OCI-LY3 (cell line): ENCODE data around the gene RPL5.

Source experiments
- H2AFZ ChIP-seq: fragments of 200-600, 300-600 bp; shearing (Covaris generic); 2 replicates; pipeline ENCODE4 v1.6.0; 2014; ENCODE audit warnings: antibody characterized with exemption, low read depth, low read length
- H3K27ac ChIP-seq: fragments of 200-600, 300-600 bp; sonication (generic); 2 replicates; pipeline ENCODE4 v1.5.1; 2014; ENCODE audit warnings: mild to moderate bottlenecking, low read length, moderate library complexity, mixed read lengths
- H3K27me3 ChIP-seq: fragments of 200-600, 300-600 bp; sonication (generic); 2 replicates; pipeline ENCODE4 v1.6.1; 2014; ENCODE audit warnings: low read depth, low read length, mixed read lengths
- H3K36me3 ChIP-seq: fragments of 200-600, 300-600 bp; sonication (generic); replicated peaks from 2 replicates; pipeline ENCODE3; 2014; ENCODE audit warnings: low read depth, low read length, mixed read lengths
- H3K4me1 ChIP-seq: fragments of 300-600, 200-600 bp; sonication (generic); 2 replicates; pipeline ENCODE4 v1.6.1; 2014; ENCODE audit warnings: low read length, mixed read lengths
- H3K4me2 ChIP-seq: fragments of 200-600, 300-600 bp; sonication (generic); 2 replicates; pipeline ENCODE4 v1.6.1; 2014; ENCODE audit warnings: low read length, mixed read lengths
- H3K4me3 ChIP-seq: fragments of 300-600, 200-600 bp; sonication (generic); 2 replicates; pipeline ENCODE4 v1.5.1; 2014; ENCODE audit warnings: antibody characterized with exemption, mild to moderate bottlenecking, low read length, moderate library complexity
- H3K79me2 ChIP-seq: fragments of 300-600, 200-600 bp; shearing (Covaris generic); 2 replicates; pipeline ENCODE4 v1.6.1; 2014; ENCODE audit warnings: mild to moderate bottlenecking, low read length, mixed read lengths
- H3K9ac ChIP-seq: fragments of 300-600, 200-600 bp; shearing (Covaris generic); 2 replicates; pipeline ENCODE4 v1.6.0; 2014; ENCODE audit warnings: mild to moderate bottlenecking, low read length, moderate library complexity
- H3K9me3 ChIP-seq: fragments of 200-600, 300-600 bp; shearing (Covaris generic); 2 replicates; pipeline ENCODE4 v1.6.1; 2014; ENCODE audit warnings: low read length, mixed read lengths; ENCODE audit not compliant: insufficient read depth
- H4K20me1 ChIP-seq: fragments of 200-600, 300-600 bp; sonication (generic); 2 replicates; pipeline ENCODE4 v1.6.1; 2016; ENCODE audit warnings: low read length, mixed read lengths; ENCODE audit not compliant: insufficient read depth
- CTCF ChIP-seq: fragments of 200-600, 300-600 bp; sonication (generic); IDR thresholded peaks from 2 replicates; pipeline ENCODE4 v1.5.1; 2014; ENCODE audit warnings: antibody characterized with exemption, low read length, low read depth
- EZH2phosphoT487 ChIP-seq: fragments of 200-600 bp; shearing (Covaris generic); IDR thresholded peaks from 2 replicates; pipeline ENCODE4 v1.6.1; 2018; ENCODE audit warnings: antibody characterized with exemption, mixed run types, low read depth

The RPL5 gene

GRCh38 chr1:92872719-92873118, 40.9 kb downstream of the RPL5 start:
- Histone ChIP-seq H3K36me3 (peaks cover 19% of the 10 kb centered on the region), H3K4me2 (no peak overlapping the region), H4K20me1 (peaks cover 8% of the 10 kb centered on the region; the same call in 1 of the 2 replicates), H3K4me1 (peaks cover 13% of the 10 kb centered on the region), H2AFZ (no peak overlapping the region), H3K79me2 (peaks cover 9% of the 10 kb centered on the region; the same call in 1 of the 2 replicates), H3K9ac (no peak overlapping the region), H3K27ac (no peak overlapping the region), H3K27me3 (no peaks in the 10 kb centered on the region), H3K9me3 (no peaks in the 10 kb centered on the region), H3K4me3 (no peak overlapping the region)
- TF ChIP-seq CTCF (no peak), EZH2phosphoT487 (no peak)

- no peak overlapping the region for H3K4me3 ChIP-seq
- no peak overlapping the region for H3K4me2 ChIP-seq
- H3K27me3 ChIP-seq = no peaks in the 10 kb centered on the region
- H3K79me2 ChIP-seq = peaks cover 16% of the 10 kb centered on the region; the same call in 1 of the 2 replicates
- no peaks in the 10 kb centered on the region for H3K9me3 ChIP-seq
- H2AFZ ChIP-seq = no peak overlapping the region
- H3K27ac ChIP-seq = no peak overlapping the region
- peaks cover 11% of the 10 kb centered on the region; the same call in 1 of the 2 replicates for H4K20me1 ChIP-seq
- peaks cover 14% of the 10 kb centered on the region for H3K4me1 ChIP-seq
- peaks cover 19% of the 10 kb centered on the region for H3K36me3 ChIP-seq
- TF ChIP-seq EZH2phosphoT487 = no peak
- TF ChIP-seq CTCF = no peak
- no peak overlapping the region for H3K9ac ChIP-seq
Observed at GRCh38 chr1:92874987-92875386, 43.1 kb downstream of the RPL5 start.

DNA sequence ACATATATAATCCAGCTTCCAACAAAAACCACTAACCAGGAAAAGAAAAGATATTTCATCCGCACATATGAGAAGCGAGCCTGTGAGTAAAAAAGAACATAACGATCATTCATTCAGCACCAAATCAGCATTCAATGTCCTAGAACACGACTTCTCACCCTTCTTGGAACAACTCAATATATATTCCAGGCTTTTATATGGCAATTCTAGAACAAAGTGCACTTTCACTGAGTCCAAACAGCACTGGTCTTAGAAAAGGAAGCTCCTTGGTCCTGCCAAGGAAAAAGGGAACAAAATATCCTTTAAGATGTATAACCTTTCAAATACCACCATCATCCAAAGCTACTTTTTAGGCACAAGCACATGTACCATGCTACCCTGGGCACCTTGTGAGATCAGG, 44.5 kb downstream of the RPL5 start:
- Histone ChIP-seq H2AFZ (no peak overlapping the region), H3K9ac (no peak overlapping the region), H3K4me2 (no peak overlapping the region), H3K79me2 (peaks cover 17% of the 10 kb centered on the region; the same call in 1 of the 2 replicates), H3K27me3 (no peaks in the 10 kb centered on the region), H4K20me1 (peaks cover 11% of the 10 kb centered on the region; the same call in 1 of the 2 replicates), H3K4me3 (no peak overlapping the region), H3K4me1 (peaks cover 14% of the 10 kb centered on the region), H3K9me3 (no peaks in the 10 kb centered on the region), H3K36me3 (peaks cover 19% of the 10 kb centered on the region), H3K27ac (no peak overlapping the region)
- no peak for TF ChIP-seq CTCF
- TF ChIP-seq EZH2phosphoT487 = no peak

DNA sequence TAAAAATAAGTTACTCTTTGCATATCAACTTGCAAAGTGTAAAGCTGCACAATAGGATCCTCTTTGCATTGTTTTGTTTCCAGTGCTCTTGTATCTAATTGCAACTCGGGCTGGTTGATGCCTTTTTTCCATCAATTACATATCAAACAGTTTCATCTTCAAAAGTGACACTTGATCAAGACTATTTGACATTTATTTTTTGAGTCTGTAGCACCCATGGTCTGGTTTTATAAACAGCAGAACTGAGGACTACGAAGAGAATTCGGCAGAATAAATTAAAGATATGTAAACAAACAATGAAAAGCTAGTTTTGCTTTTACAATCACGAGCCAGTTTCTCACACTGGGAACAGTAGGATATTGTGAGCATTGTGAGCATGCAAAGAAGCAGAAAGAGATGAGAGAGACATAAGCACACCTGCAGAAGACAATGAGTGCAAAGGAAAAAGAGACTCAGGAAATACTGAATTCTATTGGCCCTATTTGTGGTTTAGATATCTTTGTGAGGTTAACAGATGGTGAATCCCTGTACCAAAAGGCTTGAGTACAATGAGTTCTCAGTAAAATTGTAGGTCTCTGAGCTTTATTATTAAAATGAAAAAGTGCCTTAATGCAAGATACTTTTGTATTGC, 45.4 kb downstream of the RPL5 start:
- Histone ChIP-seq H3K9ac (no peak overlapping the region), H3K27ac (no peak overlapping the region), H3K4me1 (peaks cover 14% of the 10 kb centered on the region), H3K4me2 (peak overlapping the region; percentile 18; the same call in 1 of the 2 replicates), H3K36me3 (peaks cover 19% of the 10 kb centered on the region), H3K79me2 (peaks cover 17% of the 10 kb centered on the region), H2AFZ (no peak overlapping the region), H3K4me3 (no peak overlapping the region), H3K27me3 (no peaks in the 10 kb centered on the region), H4K20me1 (peaks cover 11% of the 10 kb centered on the region; the same call in 1 of the 2 replicates), H3K9me3 (no peaks in the 10 kb centered on the region)
- TF ChIP-seq EZH2phosphoT487 (no peak), CTCF (no peak)
